ENCODE data around the gene SPTY2D1.
A peak's percentile ranks its signal among the peaks of the same experiment; 100 is the strongest.

SPTY2D1 gene

DNA sequence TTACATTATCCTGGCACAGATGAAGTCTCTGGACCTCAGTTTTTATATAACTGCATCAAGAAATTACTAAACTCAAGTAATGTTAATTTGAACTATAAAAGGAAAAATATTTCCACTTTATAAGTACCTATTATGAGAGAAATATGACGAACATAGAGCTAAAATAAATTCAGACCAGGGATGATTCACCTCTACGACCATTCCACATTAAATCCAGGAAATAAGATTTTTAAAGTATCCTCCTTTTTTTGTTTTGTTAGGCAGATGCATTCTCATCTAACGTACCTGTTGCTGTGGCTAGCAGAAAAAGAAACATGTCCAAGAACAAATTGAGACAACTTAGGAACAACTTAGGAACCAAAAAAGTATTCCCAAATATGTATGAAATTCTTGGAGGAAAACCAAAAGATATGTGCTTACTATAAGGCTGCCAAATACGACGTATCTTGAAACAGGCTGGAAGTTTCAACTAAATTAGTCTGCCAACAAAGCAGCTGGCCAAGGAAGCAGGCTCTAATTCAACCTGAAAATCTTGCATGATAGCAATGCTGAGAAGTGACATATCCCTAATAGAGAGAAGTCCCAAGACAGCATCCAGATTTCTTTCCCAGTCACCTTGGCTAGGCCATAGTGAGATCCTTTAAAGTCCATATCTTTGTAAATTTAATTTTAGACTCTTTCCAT, 15.7 kb downstream of the SPTY2D1 start:
- peaks cover 26% of the 10 kb centered on the region for H3K4me1 ChIP-seq (ENCODE audit: control insufficient read depth, insufficient read depth, low read length, unreplicated experiment)

DNA sequence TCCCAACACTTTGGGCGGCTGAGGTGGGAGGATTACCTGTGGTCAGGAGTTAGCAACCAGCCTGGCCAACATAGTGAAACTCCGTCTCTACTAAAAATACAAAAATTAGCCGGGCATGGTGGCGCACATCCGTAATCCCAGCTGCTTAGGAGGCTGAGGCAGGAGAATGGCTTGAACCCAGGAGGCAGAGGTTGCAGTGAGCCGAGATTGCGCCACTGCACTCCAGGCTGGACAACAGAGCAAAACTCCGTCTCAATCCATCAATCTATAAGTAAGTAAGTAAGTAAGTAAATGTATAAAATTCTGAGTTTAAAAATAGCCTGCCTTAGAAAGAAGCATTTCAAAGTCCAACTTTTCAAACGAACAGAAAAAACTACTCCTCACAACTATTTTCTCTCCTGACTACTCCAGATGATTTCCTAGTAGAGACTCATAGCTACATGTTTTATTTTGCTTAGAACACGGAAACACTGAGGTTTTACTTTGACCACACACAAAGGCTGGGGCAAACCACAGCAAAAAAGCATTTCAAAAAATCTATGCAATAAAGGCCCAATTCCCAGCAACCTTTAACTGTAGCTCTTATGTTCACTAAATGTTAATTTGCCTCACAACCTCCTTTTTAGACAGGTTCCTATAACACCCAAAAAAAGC, 16.3 kb downstream of the SPTY2D1 start:
- Histone ChIP-seq H3K4me3 (ENCODE audit: low read depth, low read length) (peak overlapping the region; percentile 52; the same call in 1 of the 2 replicates), H3K36me3 (ENCODE audit: insufficient read depth, low read length) (peaks cover 13% of the 10 kb centered on the region; the same call in 1 of the 2 replicates), H3K4me1 (ENCODE audit: control insufficient read depth, insufficient read depth, low read length, unreplicated experiment) (peaks cover 26% of the 10 kb centered on the region), H2AFZ (ENCODE audit: low read length, unreplicated experiment) (no peak overlapping the region), H3K79me2 (ENCODE audit: control insufficient read depth, insufficient read depth, low read length, unreplicated experiment) (peaks cover 61% of the 10 kb centered on the region), H3K27me3 (ENCODE audit: insufficient read depth, low read length) (no peaks in the 10 kb centered on the region), H3K27ac (ENCODE audit: low read depth, low read length) (peak overlapping the region; percentile 28)

More for the DNA sequence above, 15.7 kb downstream of the SPTY2D1 start:
- Histone ChIP-seq H3K36me3 (ENCODE audit: insufficient read depth, low read length) (peaks cover 13% of the 10 kb centered on the region; the same call in 1 of the 2 replicates), H3K27ac (ENCODE audit: low read depth, low read length) (peak overlapping the region; percentile 28), H3K4me3 (ENCODE audit: low read depth, low read length) (peak overlapping the region; percentile 52), H3K27me3 (ENCODE audit: insufficient read depth, low read length) (no peaks in the 10 kb centered on the region), H3K79me2 (ENCODE audit: control insufficient read depth, insufficient read depth, low read length, unreplicated experiment) (peaks cover 68% of the 10 kb centered on the region), H2AFZ (ENCODE audit: low read length, unreplicated experiment) (no peak overlapping the region)

DNA sequence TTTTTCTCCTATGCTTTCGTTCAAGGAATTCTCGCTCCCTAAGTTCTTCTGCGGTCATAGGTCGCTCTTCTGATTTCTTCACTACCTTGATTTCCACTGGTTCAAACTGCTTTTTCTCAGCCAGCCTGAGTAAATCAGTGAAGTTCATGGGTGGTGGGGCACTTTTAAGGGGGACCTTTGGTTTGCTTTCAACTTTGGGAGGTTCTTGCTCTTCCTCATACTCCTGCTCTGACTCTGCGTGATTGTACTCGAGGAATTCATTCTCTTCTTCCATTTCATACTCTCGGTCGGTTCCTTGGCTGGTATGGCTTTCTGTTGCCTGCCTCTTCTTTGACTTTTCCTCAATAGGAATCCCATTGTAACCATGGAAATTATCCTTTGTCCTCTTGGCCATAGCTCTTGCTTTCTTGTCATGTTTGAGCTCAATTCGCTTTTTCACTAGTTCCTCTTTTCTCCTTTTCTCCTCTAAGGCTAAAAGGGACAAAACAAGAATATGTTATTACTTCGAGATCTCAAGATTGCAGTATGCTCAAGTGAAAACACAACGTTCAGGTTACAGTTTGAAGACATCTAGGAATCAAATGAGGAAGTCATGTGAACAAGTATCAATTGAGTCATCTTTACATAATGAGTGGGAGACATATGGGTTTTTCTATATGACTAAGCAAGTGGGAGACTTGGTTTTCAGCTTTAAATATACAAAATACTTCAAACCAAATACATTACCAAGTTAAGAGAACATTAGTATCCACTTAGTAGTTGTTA, 18.3 kb downstream of the SPTY2D1 start:
- Histone ChIP-seq H3K27me3 (ENCODE audit: insufficient read depth, low read length) (no peaks in the 10 kb centered on the region), H3K36me3 (ENCODE audit: insufficient read depth, low read length) (peaks cover 16% of the 10 kb centered on the region; the same call in 1 of the 2 replicates), H3K4me1 (ENCODE audit: control insufficient read depth, insufficient read depth, low read length, unreplicated experiment) (peaks cover 26% of the 10 kb centered on the region), H3K79me2 (ENCODE audit: control insufficient read depth, insufficient read depth, low read length, unreplicated experiment) (peaks cover 43% of the 10 kb centered on the region), H3K4me3 (ENCODE audit: low read depth, low read length) (no peak overlapping the region), H2AFZ (ENCODE audit: low read length, unreplicated experiment) (no peak overlapping the region), H3K27ac (ENCODE audit: low read depth, low read length) (no peak overlapping the region)

DNA sequence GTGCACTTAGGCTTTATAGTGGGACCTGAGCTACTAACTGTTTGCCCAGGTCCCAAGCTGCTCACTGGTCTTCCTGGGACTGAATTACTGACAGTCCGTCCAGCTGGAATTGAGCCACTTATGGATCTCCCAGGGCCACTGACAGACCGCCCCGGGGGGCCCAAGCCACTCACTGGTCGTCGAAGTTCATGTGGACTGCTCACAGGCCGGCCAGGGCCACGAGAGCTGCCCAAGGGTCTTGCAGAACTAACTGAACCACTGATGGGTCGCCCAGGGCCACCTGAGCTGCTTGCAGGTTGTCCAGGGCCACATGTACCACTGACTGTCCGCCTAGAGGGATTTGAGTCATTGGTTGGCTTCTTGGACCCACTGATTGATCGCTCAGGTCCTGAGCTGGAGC, 19.5 kb downstream of the SPTY2D1 start:
- Histone ChIP-seq H3K4me3 (ENCODE audit: low read depth, low read length) (no peak overlapping the region), H3K36me3 (ENCODE audit: insufficient read depth, low read length) (peaks cover 16% of the 10 kb centered on the region; the same call in 1 of the 2 replicates), H2AFZ (ENCODE audit: low read length, unreplicated experiment) (no peak overlapping the region), H3K27me3 (ENCODE audit: insufficient read depth, low read length) (no peaks in the 10 kb centered on the region), H3K4me1 (ENCODE audit: control insufficient read depth, insufficient read depth, low read length, unreplicated experiment) (peaks cover 26% of the 10 kb centered on the region), H3K79me2 (ENCODE audit: control insufficient read depth, insufficient read depth, low read length, unreplicated experiment) (peaks cover 34% of the 10 kb centered on the region), H3K27ac (ENCODE audit: low read depth, low read length) (no peak overlapping the region)

- Histone ChIP-seq H3K79me2 (ENCODE audit: control insufficient read depth, insufficient read depth, low read length, unreplicated experiment) (peaks cover 13% of the 10 kb centered on the region), H3K4me1 (ENCODE audit: control insufficient read depth, insufficient read depth, low read length, unreplicated experiment) (peaks cover 11% of the 10 kb centered on the region), H3K27ac (ENCODE audit: low read depth, low read length) (no peak overlapping the region), H2AFZ (ENCODE audit: low read length, unreplicated experiment) (no peak overlapping the region), H3K4me3 (ENCODE audit: low read depth, low read length) (no peak overlapping the region), H3K36me3 (ENCODE audit: insufficient read depth, low read length) (peaks cover 16% of the 10 kb centered on the region), H3K27me3 (ENCODE audit: insufficient read depth, low read length) (no peaks in the 10 kb centered on the region)
Observed at GRCh38 chr11:18612394-18612793, 21.7 kb downstream of the SPTY2D1 start.

GRCh38 chr11:18611196-18611595, 22.9 kb downstream of the SPTY2D1 start:
- H3K4me3 ChIP-seq (ENCODE audit: low read depth, low read length), result no peak overlapping the region
- H3K79me2 ChIP-seq (ENCODE audit: control insufficient read depth, insufficient read depth, low read length, unreplicated experiment), result peaks cover 5% of the 10 kb centered on the region
- H2AFZ ChIP-seq (ENCODE audit: low read length, unreplicated experiment), result no peak overlapping the region
- no peaks in the 10 kb centered on the region for H3K27me3 ChIP-seq (ENCODE audit: insufficient read depth, low read length)
- peaks cover 20% of the 10 kb centered on the region for H3K36me3 ChIP-seq (ENCODE audit: insufficient read depth, low read length)
- H3K4me1 ChIP-seq (ENCODE audit: control insufficient read depth, insufficient read depth, low read length, unreplicated experiment), result peaks cover 5% of the 10 kb centered on the region
- H3K27ac ChIP-seq (ENCODE audit: low read depth, low read length), result no peak overlapping the region

GRCh38 chr11:18608376-18608775, 25.8 kb downstream of the SPTY2D1 start:
- H3K79me2 ChIP-seq (ENCODE audit: control insufficient read depth, insufficient read depth, low read length, unreplicated experiment), result no peaks in the 10 kb centered on the region
- no peaks in the 10 kb centered on the region for H3K4me1 ChIP-seq (ENCODE audit: control insufficient read depth, insufficient read depth, low read length, unreplicated experiment)
- peaks cover 9% of the 10 kb centered on the region for H3K36me3 ChIP-seq (ENCODE audit: insufficient read depth, low read length)
- H3K27ac ChIP-seq (ENCODE audit: low read depth, low read length), result no peak overlapping the region
- H3K4me3 ChIP-seq (ENCODE audit: low read depth, low read length), result no peak overlapping the region
- H3K27me3 ChIP-seq (ENCODE audit: insufficient read depth, low read length), result no peaks in the 10 kb centered on the region
- H2AFZ ChIP-seq (ENCODE audit: low read length, unreplicated experiment), result no peak overlapping the region

DNA sequence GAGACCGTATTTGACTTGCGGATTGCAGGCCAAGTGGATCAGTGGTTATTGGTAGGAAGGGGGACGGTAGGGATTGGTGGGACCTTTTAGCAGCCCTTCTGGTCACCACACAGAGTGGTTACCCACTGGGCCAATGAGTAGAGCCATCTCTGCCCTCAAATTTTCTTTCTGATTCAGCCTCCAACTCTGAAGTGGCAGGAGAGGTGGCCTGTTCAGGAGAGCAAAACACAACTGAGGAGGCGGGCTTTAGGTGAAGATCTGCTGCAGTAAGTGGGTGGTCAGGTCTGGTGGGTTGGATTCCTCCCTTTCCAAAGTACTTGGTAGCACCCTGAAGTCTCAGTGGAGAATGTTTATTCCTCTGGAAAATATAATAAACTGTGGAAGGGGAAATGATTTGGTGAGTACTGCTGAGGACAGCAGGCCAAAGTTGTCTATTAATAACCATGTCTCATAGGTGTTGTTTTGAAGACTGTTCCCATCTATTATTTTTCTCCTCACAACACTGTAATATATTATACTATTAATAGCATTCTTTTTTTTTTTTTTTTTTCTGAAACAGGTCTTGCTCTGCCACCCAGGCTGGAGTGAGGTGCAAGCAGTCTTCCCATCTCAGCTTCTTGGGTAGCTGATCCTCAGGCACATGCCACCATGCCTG, 33.1 kb downstream of the SPTY2D1 start:
- no peaks in the 10 kb centered on the region for H3K4me1 ChIP-seq (ENCODE audit: control insufficient read depth, insufficient read depth, low read length, unreplicated experiment)
- no peaks in the 10 kb centered on the region for H3K27me3 ChIP-seq (ENCODE audit: insufficient read depth, low read length)
- H2AFZ ChIP-seq (ENCODE audit: low read length, unreplicated experiment), result no peak overlapping the region
- no peak overlapping the region for H3K4me3 ChIP-seq (ENCODE audit: low read depth, low read length)
- H3K36me3 ChIP-seq (ENCODE audit: insufficient read depth, low read length), result 0 out of 2 replicates have a peak, but pooled peaks cover 6% of the 10 kb centered on the region
- no peak overlapping the region for H3K27ac ChIP-seq (ENCODE audit: low read depth, low read length)
- no peaks in the 10 kb centered on the region for H3K79me2 ChIP-seq (ENCODE audit: control insufficient read depth, insufficient read depth, low read length, unreplicated experiment)

- Histone ChIP-seq H3K4me1 (ENCODE audit: control insufficient read depth, insufficient read depth, low read length, unreplicated experiment) (no peaks in the 10 kb centered on the region), H3K4me3 (ENCODE audit: low read depth, low read length) (no peak within 1 kb of the TSS), H3K27ac (ENCODE audit: low read depth, low read length) (no peak within 1 kb of the TSS), H3K36me3 (ENCODE audit: insufficient read depth, low read length) (peaks cover 10% of the 10 kb centered on the region; the same call in 1 of the 2 replicates), H3K79me2 (ENCODE audit: control insufficient read depth, insufficient read depth, low read length, unreplicated experiment) (no peaks in the 10 kb centered on the region), H2AFZ (ENCODE audit: low read length, unreplicated experiment) (no peak within 1 kb of the TSS), H3K27me3 (ENCODE audit: insufficient read depth, low read length) (no peaks in the 10 kb centered on the region)
Observed at GRCh38 chr11:18599739-18600230, 34.4 kb downstream of the SPTY2D1 start, which contains the start of gene MISFA. Gene MISFA (plus strand): TSS chr11:18599789. CDS start chr11:18599929, 140 bp downstream.

Data from ACC112 (cell line).